H9 (cell line): ENCODE measurements around the gene GBP3. TPM values are rescaled to one million over a fixed set of nuclear protein-coding genes. Genes with fewer than 3 reads are reported as not detected.

Experiments
- DNase-seq: peaks from one replicate; pipeline ENCODE4 v3.0.0-alpha.2; 2017
- H2AFZ ChIP-seq: one replicate; pipeline ENCODE4 v1.6.1; 2013; ENCODE audit warnings: mild to moderate bottlenecking, low read length, control low read depth, moderate library complexity
- H2AK5ac ChIP-seq: 2 replicates; pipeline ENCODE4 v1.6.1; 2013; ENCODE audit warnings: low read length, control low read depth, mixed read lengths; ENCODE audit not compliant: insufficient read length
- H2BK120ac ChIP-seq: one replicate; pipeline ENCODE4 v1.6.1; 2013; ENCODE audit warnings: low read depth, mild to moderate bottlenecking, low read length, control low read depth, inconsistent platforms; ENCODE audit not compliant: poor library complexity, severe bottlenecking
- H2BK12ac ChIP-seq: 2 replicates; pipeline ENCODE4 v1.6.1; 2013; ENCODE audit warnings: low read length, control low read depth, mixed read lengths, low read depth; ENCODE audit not compliant: insufficient read length
- H2BK15ac ChIP-seq: 2 replicates; pipeline ENCODE4 v1.6.1; 2013; ENCODE audit warnings: low read depth, low read length, control low read depth
- H2BK20ac ChIP-seq: one replicate; pipeline ENCODE4 v1.6.1; 2013; ENCODE audit warnings: low read depth, mild to moderate bottlenecking, low read length, control low read depth, inconsistent platforms; ENCODE audit not compliant: poor library complexity, severe bottlenecking
- H2BK5ac ChIP-seq: 2 replicates; pipeline ENCODE4 v1.6.1; 2013; ENCODE audit warnings: low read length, control low read depth, mixed read lengths; ENCODE audit not compliant: insufficient read length
- H3K14ac ChIP-seq: 2 replicates; pipeline ENCODE4 v1.6.1; 2013; ENCODE audit warnings: low read length, control low read depth; ENCODE audit not compliant: insufficient read depth
- H3K18ac ChIP-seq: 2 replicates; pipeline ENCODE4 v1.6.1; 2013; ENCODE audit warnings: low read depth, mild to moderate bottlenecking, mixed read lengths, low read length, control low read depth; ENCODE audit not compliant: insufficient read length
- H3K23ac ChIP-seq: 2 replicates; pipeline ENCODE4 v1.6.1; 2013; ENCODE audit warnings: low read length, control low read depth, mixed read lengths, low read depth; ENCODE audit not compliant: insufficient read length
- H3K23me2 ChIP-seq: 2 replicates; pipeline ENCODE4 v1.6.1; 2013; ENCODE audit warnings: low read depth, mild to moderate bottlenecking, mixed read lengths, low read length, control low read depth; ENCODE audit not compliant: insufficient read length, poor library complexity, severe bottlenecking
- H3K27ac ChIP-seq: 2 replicates; pipeline ENCODE4 v1.5.1; 2013; ENCODE audit warnings: low read length, control low read depth, mixed read lengths, low read depth; ENCODE audit not compliant: insufficient read length
- H3K27me3 ChIP-seq: 2 replicates; pipeline ENCODE4 v1.6.1; 2013; ENCODE audit warnings: low read length, control low read depth, inconsistent platforms; ENCODE audit not compliant: insufficient read depth
- H3K4ac ChIP-seq: 2 replicates; pipeline ENCODE4 v1.6.1; 2013; ENCODE audit warnings: low read depth, mild to moderate bottlenecking, control low read depth, inconsistent platforms, low read length, moderate library complexity
- H3K4me1 ChIP-seq: 2 replicates; pipeline ENCODE4 v1.6.1; 2013; ENCODE audit warnings: low read length, control low read depth, inconsistent platforms; ENCODE audit not compliant: insufficient read depth
- H3K4me2 ChIP-seq: 2 replicates; pipeline ENCODE4 v1.6.1; 2013; ENCODE audit warnings: low read length, control low read depth, mixed read lengths; ENCODE audit not compliant: insufficient read length, insufficient read depth
- H3K56ac ChIP-seq: 2 replicates; pipeline ENCODE4 v1.6.1; 2013; ENCODE audit warnings: low read depth, mild to moderate bottlenecking, mixed read lengths, low read length, control low read depth; ENCODE audit not compliant: insufficient read length
- H3K79me1 ChIP-seq: 2 replicates; pipeline ENCODE4 v1.6.1; 2013; ENCODE audit warnings: low read depth, mild to moderate bottlenecking, moderate library complexity, low read length, control low read depth, inconsistent platforms; ENCODE audit not compliant: insufficient read depth, poor library complexity, severe bottlenecking
- H3K79me2 ChIP-seq: 2 replicates; pipeline ENCODE4 v1.6.1; 2013; ENCODE audit warnings: low read length, control low read depth, inconsistent platforms; ENCODE audit not compliant: insufficient read depth
- H3K9ac ChIP-seq: 2 replicates; pipeline ENCODE4 v1.6.1; 2013; ENCODE audit warnings: low read length, control low read depth, mixed read lengths; ENCODE audit not compliant: insufficient read length; ENCODE audit errors: extremely low read depth
- H3K9me3 ChIP-seq: one replicate; pipeline ENCODE4 v1.6.1; 2013; ENCODE audit warnings: low read depth, low read length, inconsistent platforms; ENCODE audit not compliant: control insufficient read depth
- H3T11ph ChIP-seq: one replicate; pipeline ENCODE4 v1.6.1; 2013; ENCODE audit warnings: mild to moderate bottlenecking, low read length, control low read depth, inconsistent platforms
- H4K20me1 ChIP-seq: one replicate; pipeline ENCODE4 v1.6.1; 2013; ENCODE audit not compliant: control insufficient read depth, insufficient read length, insufficient read depth
- H4K5ac ChIP-seq: 2 replicates; pipeline ENCODE4 v1.6.1; 2013; ENCODE audit warnings: low read depth, mild to moderate bottlenecking, mixed read lengths, low read length, control low read depth; ENCODE audit not compliant: insufficient read length
- H4K8ac ChIP-seq: replicated peaks from 2 replicates; pipeline ENCODE4 v1.6.1; 2013; ENCODE audit warnings: low read length, control low read depth, mixed read lengths, low read depth; ENCODE audit not compliant: insufficient read length
- H4K91ac ChIP-seq: 2 replicates; pipeline ENCODE4 v1.6.1; 2013; ENCODE audit warnings: low read depth, mild to moderate bottlenecking, moderate library complexity, mixed read lengths, low read length, control low read depth; ENCODE audit not compliant: insufficient read length
- H3K27ac Mint-ChIP-seq, 3 experiments: 2 replicates in 2 of 3; 3 replicates in 1 of 3; pipeline ENCODE4 v1.8.0; 2020 to 2021; ENCODE audit warnings: mixed read lengths in 3 of 3, mild to moderate bottlenecking in 1 of 3, moderate library complexity in 1 of 3
- H3K27me3 Mint-ChIP-seq: 2 replicates; pipeline ENCODE4 v1.8.0; 2021; ENCODE audit warnings: low read depth, mild to moderate bottlenecking, moderate library complexity, mixed read lengths
- H3K36me3 Mint-ChIP-seq, 3 experiments: 2 replicates in 2 of 3; 3 replicates in 1 of 3; pipeline ENCODE4 v1.8.0; 2020 to 2021; ENCODE audit warnings: low read depth in 3 of 3, mixed read lengths in 3 of 3; ENCODE audit not compliant: insufficient read depth in 1 of 3
- H3K4me1 Mint-ChIP-seq, 2 experiments: 2 replicates each; pipeline ENCODE4 v1.8.0; 2020; ENCODE audit warnings: mixed read lengths in 2 of 2
- H3K4me3 Mint-ChIP-seq, 2 experiments: 2 replicates in 1 of 2; 3 replicates in 1 of 2; pipeline ENCODE4 v1.8.0; 2020 to 2021; ENCODE audit warnings: mild to moderate bottlenecking in 2 of 2, mixed read lengths in 2 of 2, moderate library complexity in 1 of 2
- H3K9me3 Mint-ChIP-seq, 2 experiments: 2 replicates in 1 of 2; 3 replicates in 1 of 2; pipeline ENCODE4 v1.8.0; 2020; ENCODE audit warnings: mild to moderate bottlenecking in 2 of 2, mixed read lengths in 2 of 2, moderate library complexity in 1 of 2
- total RNA-seq: library from RNA; stranded (reverse); gene quantifications from 2 replicates; pipeline ENCODE4 v1.2.1, GENCODE V29; 2021
- TF ChIP-seq, protein P1 (sequence below): fragments of 200-600 bp; sonication (generic); conservative IDR thresholded peaks from 3 replicates; pipeline ENCODE4 v1.8.0; 2021; ENCODE audit warnings: antibody characterized with exemption, mild to moderate bottlenecking

GBP3 gene
- total RNA-seq, 1 experiment from 2014 or later = not detected

- Histone ChIP-seq H3K79me1 (no peaks in the 10 kb centered on the region), H2BK120ac (no peak overlapping the region), H3T11ph (no peak overlapping the region), H2BK5ac (no peak overlapping the region), H4K20me1 (no peaks in the 10 kb centered on the region), H2BK15ac (no peak overlapping the region), H2AK5ac (no peak overlapping the region), H3K9me3 (no peaks in the 10 kb centered on the region), H3K4me1 (no peaks in the 10 kb centered on the region), H3K18ac (no peak overlapping the region), H3K79me2 (no peaks in the 10 kb centered on the region), H3K4me2 (no peak overlapping the region), H2AFZ (no peak overlapping the region), H3K23me2 (no peaks in the 10 kb centered on the region), H3K9ac (no peak overlapping the region), H3K4ac (no peak overlapping the region), H3K14ac (no peak overlapping the region), H2BK20ac (no peak overlapping the region), H3K27ac (no peak overlapping the region), H2BK12ac (no peak overlapping the region), H3K23ac (no peak overlapping the region), H4K5ac (no peak overlapping the region), H4K8ac (no peak overlapping the region), H3K56ac (no peak overlapping the region), H4K91ac (no peak overlapping the region), H3K27me3 (no peaks in the 10 kb centered on the region)
- Mint-ChIP-seq H3K27me3 (no peaks in the 10 kb centered on the region), H3K27ac (peak overlapping the region in 1 of 3 experiments; percentile 76; a peak in 1 of 7 replicates), H3K36me3 (no peaks in the 10 kb centered on the region; a peak in 1 of 7 replicates), H3K9me3 (no peaks in the 10 kb centered on the region; a peak in 1 of 5 replicates), H3K4me1 (no peaks in the 10 kb centered on the region; a peak in 1 of 4 replicates), H3K4me3 (no peak overlapping the region)
- DNase-seq = no peak
- TF ChIP-seq, protein P1, sequence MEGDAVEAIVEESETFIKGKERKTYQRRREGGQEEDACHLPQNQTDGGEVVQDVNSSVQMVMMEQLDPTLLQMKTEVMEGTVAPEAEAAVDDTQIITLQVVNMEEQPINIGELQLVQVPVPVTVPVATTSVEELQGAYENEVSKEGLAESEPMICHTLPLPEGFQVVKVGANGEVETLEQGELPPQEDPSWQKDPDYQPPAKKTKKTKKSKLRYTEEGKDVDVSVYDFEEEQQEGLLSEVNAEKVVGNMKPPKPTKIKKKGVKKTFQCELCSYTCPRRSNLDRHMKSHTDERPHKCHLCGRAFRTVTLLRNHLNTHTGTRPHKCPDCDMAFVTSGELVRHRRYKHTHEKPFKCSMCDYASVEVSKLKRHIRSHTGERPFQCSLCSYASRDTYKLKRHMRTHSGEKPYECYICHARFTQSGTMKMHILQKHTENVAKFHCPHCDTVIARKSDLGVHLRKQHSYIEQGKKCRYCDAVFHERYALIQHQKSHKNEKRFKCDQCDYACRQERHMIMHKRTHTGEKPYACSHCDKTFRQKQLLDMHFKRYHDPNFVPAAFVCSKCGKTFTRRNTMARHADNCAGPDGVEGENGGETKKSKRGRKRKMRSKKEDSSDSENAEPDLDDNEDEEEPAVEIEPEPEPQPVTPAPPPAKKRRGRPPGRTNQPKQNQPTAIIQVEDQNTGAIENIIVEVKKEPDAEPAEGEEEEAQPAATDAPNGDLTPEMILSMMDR = no peak
These were observed 45.6 kb upstream of the GBP3 start for GRCh38 chr1:89068291-89068690.
